ENCODE data around the gene MAP4K4. TPM values are rescaled to one million over a fixed set of nuclear protein-coding genes. Genes with fewer than 3 reads are reported as not detected.

MAP4K4 gene
- total RNA-seq, 1 donor from 2014 or later = 48.0 TPM

- intact Hi-C loops (cut with DNase I) = no loop called here
- Histone ChIP-seq H3K9me3 (no peaks in the 10 kb centered on the region), H3K27ac (no peak overlapping the region), H3K36me3 (peaks cover 4 to 20% of the 10 kb centered on the region in 2 donors), H3K27me3 (no peaks in the 10 kb centered on the region), H3K4me3 (no peak overlapping the region), H3K4me1 (peaks cover 0 to 14% of the 10 kb centered on the region in 2 donors)
- DNase-seq (ENCODE audit: low spot score in 2 of 2) = no peak
- no peak for TF ChIP-seq CTCF (IDR thresholded peaks at IDR 0.05)
Observed at GRCh38 chr2:101850991-101851390, 153.5 kb downstream of the MAP4K4 start.

- H3K36me3 ChIP-seq = peaks cover 7 to 20% of the 10 kb centered on the region in 2 donors
- no peaks in the 10 kb centered on the region for H3K27me3 ChIP-seq
Observed at GRCh38 chr2:101852824-101853223, 155.3 kb downstream of the MAP4K4 start.

GRCh38 chr2:101854877-101855276 is 157.4 kb downstream of the MAP4K4 start:
- Histone ChIP-seq H3K27ac (no peak overlapping the region), H3K4me3 (no peak overlapping the region), H3K9me3 (no peaks in the 10 kb centered on the region), H3K4me1 (peaks cover 0 to 5% of the 10 kb centered on the region in 2 donors), H3K27me3 (no peaks in the 10 kb centered on the region), H3K36me3 (peaks cover 18 to 36% of the 10 kb centered on the region in 2 donors)
- intact Hi-C loops (cut with DNase I) = no loop called here
- no peak for TF ChIP-seq CTCF (IDR thresholded peaks at IDR 0.05)
- DNase-seq (ENCODE audit: low spot score in 2 of 2) = no peak

More at GRCh38 chr2:101852824-101853223, 155.3 kb downstream of the MAP4K4 start:
- no peak for TF ChIP-seq CTCF (IDR thresholded peaks at IDR 0.05)
- no peak overlapping the region for H3K27ac ChIP-seq
- DNase-seq (ENCODE audit: low spot score in 2 of 2) = no peak
- intact Hi-C loops (cut with DNase I) = no loop called here
- H3K9me3 ChIP-seq = no peaks in the 10 kb centered on the region
- H3K4me1 ChIP-seq = peaks cover 0 to 14% of the 10 kb centered on the region in 2 donors
- no peak overlapping the region for H3K4me3 ChIP-seq

- H3K27ac ChIP-seq = no peak overlapping the region
- no peaks in the 10 kb centered on the region for H3K9me3 ChIP-seq
- intact Hi-C loops (cut with DNase I) = no loop called here
- H3K27me3 ChIP-seq = no peaks in the 10 kb centered on the region
- no peak for TF ChIP-seq CTCF (IDR thresholded peaks at IDR 0.05)
- H3K4me1 ChIP-seq = no peaks in the 10 kb centered on the region
- peaks cover 23 to 45% of the 10 kb centered on the region in 2 donors for H3K36me3 ChIP-seq
- DNase-seq (ENCODE audit: low spot score in 2 of 2) = no peak
- H3K4me3 ChIP-seq = no peak overlapping the region
Observed at GRCh38 chr2:101855776-101856175, 158.3 kb downstream of the MAP4K4 start.

GRCh38 chr2:101858246-101858645 is 160.7 kb downstream of the MAP4K4 start:
- no peak for TF ChIP-seq CTCF (IDR thresholded peaks at IDR 0.05)
- DNase-seq (ENCODE audit: low spot score in 2 of 2) = no peak
- H3K9me3 ChIP-seq = no peaks in the 10 kb centered on the region
- H3K4me1 ChIP-seq = no peaks in the 10 kb centered on the region
- H3K27me3 ChIP-seq = no peaks in the 10 kb centered on the region
- H3K27ac ChIP-seq = no peak overlapping the region
- no peak overlapping the region for H3K4me3 ChIP-seq
- intact Hi-C loops (cut with DNase I) = no loop called here
- peaks cover 30 to 54% of the 10 kb centered on the region in 2 donors for H3K36me3 ChIP-seq

GRCh38 chr2:101858910-101859309 is 161.4 kb downstream of the MAP4K4 start:
- intact Hi-C loops (cut with DNase I) = no loop called here
- TF ChIP-seq CTCF (IDR thresholded peaks at IDR 0.05) = no peak
- Histone ChIP-seq H3K9me3 (no peaks in the 10 kb centered on the region), H3K36me3 (peaks cover 36 to 54% of the 10 kb centered on the region in 2 donors), H3K4me3 (no peak overlapping the region), H3K4me1 (no peaks in the 10 kb centered on the region), H3K27ac (no peak overlapping the region), H3K27me3 (no peaks in the 10 kb centered on the region)
- DNase-seq (ENCODE audit: low spot score in 2 of 2) = no peak
